Measurements from ENCODE around the gene SALL3. TPM values are rescaled to one million over a fixed set of nuclear protein-coding genes. Genes with fewer than 3 reads are reported as not detected.

The SALL3 gene
- total and polyA plus RNA-seq, 2 of the 8 experiments (the other 6 are each of a cell fraction or from before 2014, with no cell fraction given) = 10.5 to 46.4 TPM

DNA sequence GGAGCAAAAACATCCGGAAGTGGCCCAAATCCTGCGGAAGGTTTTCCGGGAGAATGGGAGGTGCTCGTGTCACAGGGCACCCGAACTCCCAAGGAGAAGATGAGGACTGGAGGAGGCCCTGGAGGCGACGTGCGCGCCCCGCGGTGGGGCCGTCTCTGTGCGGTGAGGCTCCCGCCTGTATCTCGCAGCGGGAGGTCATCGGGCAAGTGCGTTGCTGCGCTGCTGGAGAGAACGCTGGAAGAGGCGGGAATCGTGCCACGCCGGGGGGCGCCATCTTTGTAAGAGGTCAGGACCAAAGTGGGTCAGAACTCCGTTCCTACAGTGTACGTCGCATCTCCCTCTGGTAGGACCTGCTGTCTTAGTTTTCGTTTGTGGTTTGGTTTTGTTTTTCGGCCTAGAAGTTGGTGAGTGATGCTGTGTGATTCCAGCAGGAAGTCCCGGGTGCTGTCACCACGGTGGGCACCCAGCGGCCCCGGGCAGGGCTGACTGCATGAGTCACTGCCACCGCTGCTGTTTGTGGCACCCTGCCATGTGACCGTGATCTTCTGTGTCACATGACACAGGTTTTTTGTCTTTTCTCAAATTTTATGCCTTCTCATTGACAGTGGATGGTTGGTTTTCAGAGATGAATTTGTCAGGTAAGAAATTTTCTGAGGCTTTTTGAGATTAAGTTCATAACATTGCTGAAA, 68.1 kb downstream of the SALL3 start:
- Histone ChIP-seq H3K79me1 (ENCODE audit: low read depth, low read length) (no peaks in the 10 kb centered on the region), H4K20me1 (replicated peaks in 1 of 2; ENCODE audit: control insufficient read depth in 1 of 2, insufficient read depth in 2 of 2, low read length in 2 of 2) (no peaks in the 10 kb centered on the region), H3K9me3 (ENCODE audit: insufficient read depth in 2 of 2, low read depth in 1 of 2, low read length in 1 of 2) (no peaks in the 10 kb centered on the region), H2BK15ac (ENCODE audit: low read length) (no peak overlapping the region), H2BK12ac (ENCODE audit: low read depth, low read length) (no peak overlapping the region), H3K27me3 (replicated peaks in 1 of 4; ENCODE audit: control insufficient read depth in 3 of 4, extremely low read depth in 1 of 4, insufficient read depth in 3 of 4, low read length in 3 of 4) (no peaks in the 10 kb centered on the region), H3K36me3 (ENCODE audit: control insufficient read depth in 2 of 4, insufficient read depth in 4 of 4, low read length in 3 of 4) (no peaks in the 10 kb centered on the region), H3K18ac (ENCODE audit: extremely low read depth, low read length) (no peak overlapping the region), H3K4me2 (ENCODE audit: insufficient read depth in 1 of 2, low read depth in 2 of 2, low read length in 2 of 2) (no peak overlapping the region), H3K4ac (replicated peaks; ENCODE audit: insufficient read length, low read depth, low read length) (no peak overlapping the region), H3K9ac (replicated peaks in 1 of 4; ENCODE audit: extremely low read depth in 1 of 4, low read depth in 3 of 4, low read length in 3 of 4) (no peak overlapping the region), H2AFZ (ENCODE audit: low read length) (no peak overlapping the region), H3K14ac (ENCODE audit: insufficient read length) (no peak overlapping the region), H3K56ac (replicated peaks; ENCODE audit: insufficient read length, low read depth, low read length) (no peak overlapping the region), H3K4me3 (ENCODE audit: extremely low read depth in 1 of 4, insufficient read depth in 2 of 4, low read depth in 3 of 4, low read length in 4 of 4) (no peak overlapping the region), H2BK20ac (ENCODE audit: low read length) (no peak overlapping the region), H3K23ac (ENCODE audit: insufficient read length) (no peak overlapping the region), H3K23me2 (ENCODE audit: low read depth, low read length) (no peaks in the 10 kb centered on the region), H2AK5ac (ENCODE audit: low read depth, low read length) (no peak overlapping the region), H3K27ac (ENCODE audit: low read depth, low read length) (no peak overlapping the region), H2BK5ac (ENCODE audit: low read depth, low read length) (no peak overlapping the region), H3K4me1 (replicated peaks in 1 of 4; ENCODE audit: control insufficient read depth in 3 of 4, insufficient read depth in 4 of 4, low read length in 3 of 4) (no peaks in the 10 kb centered on the region), H4K8ac (ENCODE audit: extremely low read depth, insufficient read depth, low read length) (peak overlapping the region; percentile 22; the same call in 1 of the 2 replicates), H4K91ac (replicated peaks; ENCODE audit: insufficient read length, low read length) (no peak overlapping the region), H4K5ac (ENCODE audit: insufficient read length, low read depth, low read length) (no peak overlapping the region), H3K79me2 (ENCODE audit: control insufficient read depth in 1 of 2, insufficient read depth in 2 of 2, low read length in 2 of 2) (no peaks in the 10 kb centered on the region), H2BK120ac (replicated peaks; ENCODE audit: low read depth, low read length) (no peak overlapping the region)
- FAIRE-seq (no peak), DNase-seq (ENCODE audit: low read depth in 1 of 2, low spot score in 2 of 2) (no peak)
- ChIA-PET CTCF (ENCODE audit: partially characterized antibody) (interaction anchor here (1.3 to 1.5 kb wide), 2 partner anchors 10 to 21 kb away, joined by 3 to 6 read pairs; no protein-coding TSS in a partner anchor), POLR2A (ENCODE audit: partially characterized antibody) (no interaction called here)
- TF ChIP-seq CBX8 (IDR thresholded peaks at IDR 0.05; ENCODE audit: borderline replicate concordance, low read depth, low read length) (no peak), SP4 (IDR thresholded peaks at IDR 0.05; ENCODE audit: low read length) (no peak), JUND (IDR thresholded peaks at IDR 0.05; ENCODE audit: low read length) (no peak), CREB1 (IDR thresholded peaks at IDR 0.05) (no peak)
- TF ChIP-seq, protein P1, sequence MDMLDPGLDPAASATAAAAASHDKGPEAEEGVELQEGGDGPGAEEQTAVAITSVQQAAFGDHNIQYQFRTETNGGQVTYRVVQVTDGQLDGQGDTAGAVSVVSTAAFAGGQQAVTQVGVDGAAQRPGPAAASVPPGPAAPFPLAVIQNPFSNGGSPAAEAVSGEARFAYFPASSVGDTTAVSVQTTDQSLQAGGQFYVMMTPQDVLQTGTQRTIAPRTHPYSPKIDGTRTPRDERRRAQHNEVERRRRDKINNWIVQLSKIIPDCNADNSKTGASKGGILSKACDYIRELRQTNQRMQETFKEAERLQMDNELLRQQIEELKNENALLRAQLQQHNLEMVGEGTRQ (IDR thresholded peaks at IDR 0.05; ENCODE audit: low read length) = 0 out of 2 replicates have a peak, but pooled peaks have one; percentile 13
- 91% methylated on average over 36 of the region's 36 CpGs; no CpG with 5 or more reads in 1 of the 2 experiments for WGBS, 2 experiments (ENCODE audit: extremely low coverage in 1 of 2, insufficient coverage in 1 of 2, insufficient read length in 1 of 2, insufficient replicate concordance in 2 of 2, low coverage in 1 of 2, low lambda C conversion rate in 2 of 2, missing lambda C conversion rate in 1 of 2)

Data from H1 (cell line).